Peyer's patch (tissue), 4 donors: Measurements from ENCODE around the gene CCDC82.

Experiments
- POLR2A ChIP-seq, 2 donors: fragments of 450-650 bp; IDR thresholded peaks; one replicate each; pipeline ENCODE4 v1.5.1; 2017; ENCODE audit warnings: antibody characterized with exemption in 2 of 2, mild to moderate bottlenecking in 2 of 2, moderate library complexity in 2 of 2
- TF ChIP-seq, protein P1 (sequence below), 6 experiments: fragments of 450-650 bp in 4 of 6; fragments of 200-600 bp in 2 of 6; sonication (generic) in 1 of 6; IDR thresholded peaks; one replicate each; pipeline ENCODE4 v1.5.1; 2017 to 2019; ENCODE audit warnings: antibody characterized with exemption in 6 of 6, mild to moderate bottlenecking in 3 of 6, moderate library complexity in 1 of 6

DNA sequence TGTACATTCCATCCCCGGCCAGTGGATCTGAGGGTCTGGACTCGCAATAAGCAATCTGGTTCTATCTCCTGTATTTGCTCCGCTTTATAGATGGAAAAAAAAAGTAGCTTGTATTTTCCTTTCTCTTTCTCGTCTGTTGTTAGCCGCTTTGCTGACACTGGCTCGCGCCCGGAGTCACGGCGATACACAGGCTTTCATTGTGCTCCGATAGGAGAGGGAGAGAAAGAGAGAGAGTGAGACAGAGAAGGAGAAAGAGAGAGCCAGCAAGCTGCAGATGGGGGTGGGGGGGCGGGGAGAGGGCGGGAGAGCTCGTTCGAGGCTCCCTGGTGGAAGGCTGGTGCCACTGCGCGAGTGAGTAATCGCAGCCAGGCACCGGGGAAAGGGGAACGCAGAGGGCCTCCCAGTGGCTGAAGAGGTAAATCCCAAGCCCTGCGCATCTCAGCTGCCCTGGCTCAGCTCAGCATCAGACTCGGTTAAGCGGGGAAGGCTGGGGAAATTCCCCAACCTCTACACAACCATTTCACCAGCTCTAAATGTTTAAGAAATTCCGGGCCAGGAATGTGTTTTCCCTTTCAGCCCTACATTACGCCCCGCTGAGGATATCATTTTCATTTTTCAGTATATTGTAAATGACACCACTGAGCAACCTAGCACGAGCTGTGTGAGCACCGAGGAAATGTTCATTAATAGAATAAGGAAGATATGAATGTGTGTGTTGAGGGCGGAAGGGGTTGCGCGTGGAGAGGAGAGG lies 46.6 kb downstream of the CCDC82 start, which contains the start of gene MAML2:
- TF ChIP-seq, protein P1, sequence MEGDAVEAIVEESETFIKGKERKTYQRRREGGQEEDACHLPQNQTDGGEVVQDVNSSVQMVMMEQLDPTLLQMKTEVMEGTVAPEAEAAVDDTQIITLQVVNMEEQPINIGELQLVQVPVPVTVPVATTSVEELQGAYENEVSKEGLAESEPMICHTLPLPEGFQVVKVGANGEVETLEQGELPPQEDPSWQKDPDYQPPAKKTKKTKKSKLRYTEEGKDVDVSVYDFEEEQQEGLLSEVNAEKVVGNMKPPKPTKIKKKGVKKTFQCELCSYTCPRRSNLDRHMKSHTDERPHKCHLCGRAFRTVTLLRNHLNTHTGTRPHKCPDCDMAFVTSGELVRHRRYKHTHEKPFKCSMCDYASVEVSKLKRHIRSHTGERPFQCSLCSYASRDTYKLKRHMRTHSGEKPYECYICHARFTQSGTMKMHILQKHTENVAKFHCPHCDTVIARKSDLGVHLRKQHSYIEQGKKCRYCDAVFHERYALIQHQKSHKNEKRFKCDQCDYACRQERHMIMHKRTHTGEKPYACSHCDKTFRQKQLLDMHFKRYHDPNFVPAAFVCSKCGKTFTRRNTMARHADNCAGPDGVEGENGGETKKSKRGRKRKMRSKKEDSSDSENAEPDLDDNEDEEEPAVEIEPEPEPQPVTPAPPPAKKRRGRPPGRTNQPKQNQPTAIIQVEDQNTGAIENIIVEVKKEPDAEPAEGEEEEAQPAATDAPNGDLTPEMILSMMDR (IDR thresholded peaks at IDR 0.05) = peak; percentile 80 to 97 (median 94)
- no peak for TF ChIP-seq POLR2A (IDR thresholded peaks at IDR 0.05)
